NOMO-1 (cell line): ENCODE results near the gene SLC25A3.
"Not testable (repeated sequence)": the region's sequence is repeated elsewhere in the genome, so short reads cannot be mapped to it uniquely, and the experiment has no call there.

ENCODE experiments used
- DNase-seq, 2 experiments: peaks; one replicate each; lab custom pipeline; 2025; ENCODE audit not compliant: unreplicated experiment in 2 of 2; lab: John Stamatoyannopoulos, UW

SLC25A3 gene

GRCh38 chr12:98593351-98594049 lies at the start of gene SLC25A3:
Gene SLC25A3 (plus strand): TSS chr12:98593686. CDS start chr12:98593979, 293 bp downstream.
- DNase-seq = peak; percentile 92 to 93

- DNase-seq = no peak
Observed at GRCh38 chr12:98543701-98544100, 49.8 kb upstream of the SLC25A3 start.

GRCh38 chr12:98544751-98545150 lies 48.7 kb upstream of the SLC25A3 start:
- DNase-seq = no peak

- no peak for DNase-seq
Observed at GRCh38 chr12:98549371-98550110, 43.9 kb upstream of the SLC25A3 start.

DNA sequence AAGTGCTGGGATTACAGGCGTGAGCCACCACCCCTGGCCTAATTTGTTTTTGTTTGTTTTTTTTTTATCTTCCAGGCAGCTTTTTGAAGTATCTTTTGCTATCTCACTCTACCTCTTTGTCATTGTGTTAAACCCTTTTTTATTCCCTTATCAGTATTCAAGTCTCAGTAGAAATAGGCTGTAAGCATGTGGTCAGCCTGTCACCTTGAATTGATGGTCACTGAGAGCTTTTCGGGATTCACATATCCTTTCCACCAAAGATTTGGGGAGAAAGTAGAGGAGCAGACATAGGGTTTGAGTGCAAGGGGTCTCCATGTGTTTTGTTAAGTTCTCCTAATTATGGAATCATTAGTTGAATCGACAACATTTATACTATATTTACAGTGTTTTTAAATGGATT lies 41.7 kb upstream of the SLC25A3 start:
- DNase-seq = no peak

DNA sequence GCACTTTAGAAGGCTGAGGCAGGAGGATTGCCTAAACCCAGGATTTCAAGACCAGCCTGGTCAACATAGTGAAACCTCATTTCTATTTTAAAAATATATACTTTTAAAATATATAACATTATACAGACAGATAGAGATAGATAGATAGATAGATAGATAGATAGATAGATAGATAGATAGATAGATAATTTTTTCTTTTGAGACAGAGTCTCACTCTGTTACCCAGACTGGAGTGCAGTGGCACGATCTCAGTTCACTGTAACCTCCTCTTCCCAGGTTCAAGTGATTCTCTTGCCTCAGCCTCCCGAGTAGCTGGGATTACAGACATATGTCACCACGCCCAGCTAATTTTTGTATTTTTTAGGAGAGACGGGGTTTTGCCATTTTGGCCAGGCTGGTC lies 35.4 kb upstream of the SLC25A3 start:
- not testable (repeated sequence) for DNase-seq

DNA sequence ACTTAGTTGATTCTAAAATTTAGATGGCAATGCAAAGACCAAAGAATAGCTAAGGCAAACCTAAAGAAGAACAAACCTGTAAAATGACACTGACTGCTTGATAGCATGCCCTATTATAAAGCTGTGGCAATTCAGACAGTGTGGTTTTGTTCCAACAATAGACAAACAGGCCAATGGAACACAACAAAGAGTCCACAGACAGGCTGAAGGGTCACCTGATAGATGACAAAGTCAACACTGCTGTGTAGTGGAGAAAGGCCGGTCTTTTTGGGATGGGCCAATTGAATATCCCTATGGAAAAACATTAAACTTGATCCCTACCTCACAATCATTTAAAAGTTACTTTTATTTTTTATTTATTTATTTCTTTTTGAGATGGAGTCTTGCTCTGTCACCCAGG lies 33.8 kb upstream of the SLC25A3 start:
- DNase-seq = no peak

- DNase-seq = no peak
Observed at GRCh38 chr12:98561846-98562245, 31.6 kb upstream of the SLC25A3 start.

- DNase-seq = no peak
Observed at GRCh38 chr12:98572010-98572409, 21.5 kb upstream of the SLC25A3 start.

GRCh38 chr12:98574110-98574509 lies 19.4 kb upstream of the SLC25A3 start:
- no peak for DNase-seq

DNA sequence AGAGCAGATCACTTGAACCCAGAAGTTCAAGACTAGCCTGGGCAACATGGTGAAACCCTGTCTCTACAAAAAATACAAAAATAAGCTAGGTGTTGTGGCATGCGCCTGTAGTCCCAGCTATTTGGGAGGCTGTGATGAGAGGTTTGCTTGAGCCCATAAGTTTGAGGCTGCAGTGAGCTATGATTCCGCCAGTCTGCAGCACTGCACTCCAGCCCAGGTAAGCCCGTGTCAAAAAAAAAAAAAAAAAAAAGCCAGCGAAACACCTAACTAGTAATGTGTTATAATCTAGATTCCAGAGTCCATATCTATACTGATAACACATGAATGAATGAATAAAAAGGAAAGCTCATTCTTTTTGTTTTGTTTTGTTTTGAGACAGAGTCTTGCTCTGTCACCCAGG lies 18.5 kb upstream of the SLC25A3 start:
- no peak for DNase-seq

- not testable (repeated sequence) for DNase-seq
Observed at GRCh38 chr12:98576795-98577194, 16.7 kb upstream of the SLC25A3 start.

DNA sequence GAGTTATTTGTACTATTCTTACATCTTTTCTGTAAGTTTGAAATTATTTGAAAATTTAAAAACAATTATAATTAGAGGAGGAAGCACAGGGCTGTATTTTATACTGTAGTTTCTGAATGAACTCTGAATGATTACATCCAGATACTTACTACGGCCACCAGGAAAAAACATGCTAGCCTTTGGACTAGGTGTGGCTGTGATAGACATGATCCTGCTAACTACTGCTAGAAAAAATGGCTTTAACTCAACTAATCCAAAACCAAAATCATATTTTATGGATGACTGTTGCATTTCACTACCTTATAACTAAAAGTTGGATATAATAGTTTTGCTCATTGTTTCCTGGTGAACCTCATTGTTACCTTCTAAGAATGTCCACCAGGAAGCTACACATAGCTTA lies 15.1 kb upstream of the SLC25A3 start:
- DNase-seq = no peak

GRCh38 chr12:98578821-98579220 lies 14.7 kb upstream of the SLC25A3 start:
- peak in 1 of 2 experiments; percentile 21 for DNase-seq

- no peak for DNase-seq
Observed at GRCh38 chr12:98579347-98579746, 14.1 kb upstream of the SLC25A3 start.

- DNase-seq = no peak
Observed at GRCh38 chr12:98579835-98580234, 13.7 kb upstream of the SLC25A3 start.

- no peak for DNase-seq
Observed at GRCh38 chr12:98580695-98581094, 12.8 kb upstream of the SLC25A3 start.

GRCh38 chr12:98581101-98581500 lies 12.4 kb upstream of the SLC25A3 start:
- no peak for DNase-seq

DNA sequence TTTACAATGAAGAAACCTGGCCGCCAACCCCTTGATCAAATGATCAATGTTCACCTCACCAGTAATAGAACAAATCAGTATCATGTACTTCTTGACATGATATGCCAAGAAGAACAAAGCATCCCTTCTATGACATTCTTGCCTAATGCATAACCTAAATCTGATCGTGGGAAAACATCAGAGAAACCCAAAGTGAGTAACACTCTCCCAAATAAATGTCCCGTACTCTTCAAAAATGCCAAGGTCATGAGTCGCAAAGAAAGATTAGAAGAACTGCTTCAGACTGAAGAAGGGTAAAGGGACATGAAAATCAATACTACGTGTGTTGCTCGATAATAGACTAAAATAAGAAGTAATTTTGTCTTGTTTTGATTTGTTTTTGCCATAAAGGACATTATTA lies 11.4 kb upstream of the SLC25A3 start:
- DNase-seq = no peak

GRCh38 chr12:98587084-98587483 lies 6.4 kb upstream of the SLC25A3 start:
- DNase-seq = no peak

GRCh38 chr12:98591209-98591608 lies 2.3 kb upstream of the SLC25A3 start:
- DNase-seq = no peak

- peak; percentile 26 to 78 for DNase-seq
Observed at GRCh38 chr12:98592825-98593322, 612 bp upstream of the SLC25A3 start.
